HFF-Myc (cell line): ENCODE data around the gene SSRP1.

Experiments
- DNase-seq: peaks from one replicate; pipeline ENCODE4 v3.0.0-alpha.2; 2011; ENCODE audit warnings: low read depth; ENCODE audit errors: extremely low read depth
- H3K4me3 ChIP-seq: replicated peaks from 2 replicates; pipeline ENCODE4 v1.5.1; 2011; ENCODE audit warnings: low read depth, mild to moderate bottlenecking, control low read depth, low read length
- CTCF ChIP-seq: IDR thresholded peaks from 2 replicates; pipeline ENCODE4 v1.5.1; 2012; ENCODE audit warnings: mild to moderate bottlenecking, low read depth, low read length, control low read depth; ENCODE audit errors: missing control alignments

SSRP1 gene

GRCh38 chr11:57312511-57313021, 23.1 kb downstream of the SSRP1 start:
- H3K4me3 ChIP-seq, result no peak overlapping the region
- no peak for TF ChIP-seq CTCF
- DNase-seq, result no peak

GRCh38 chr11:57311109-57311936, 24.4 kb downstream of the SSRP1 start:
- TF ChIP-seq CTCF, result no peak
- H3K4me3 ChIP-seq, result peak overlapping the region; percentile 40
- DNase-seq, result peak; percentile 92

GRCh38 chr11:57310630-57311086, 25.0 kb downstream of the SSRP1 start:
- H3K4me3 ChIP-seq, result peak overlapping the region; percentile 40
- no peak for TF ChIP-seq CTCF
- no peak for DNase-seq

GRCh38 chr11:57310091-57310490, 25.6 kb downstream of the SSRP1 start:
- DNase-seq, result no peak
- peak overlapping the region; percentile 40 for H3K4me3 ChIP-seq
- TF ChIP-seq CTCF, result no peak

GRCh38 chr11:57309106-57310059, 26.3 kb downstream of the SSRP1 start:
- TF ChIP-seq CTCF, result no peak
- H3K4me3 ChIP-seq, result no peak overlapping the region
- no peak for DNase-seq

GRCh38 chr11:57308426-57309060, 27.1 kb downstream of the SSRP1 start:
- DNase-seq, result no peak
- no peak for TF ChIP-seq CTCF
- H3K4me3 ChIP-seq, result no peak overlapping the region
